HG02884 (cell line): Measurements from ENCODE around the gene LYRM7.
"Not testable (repeated sequence)": the region's sequence is repeated elsewhere in the genome, so short reads cannot be mapped to it uniquely, and the experiment has no call there.

Experiments
- ATAC-seq: cut with Tn5 transposase; IDR thresholded peaks from one replicate; pipeline ENCODE4 v1.9.1; 2021; ENCODE audit warnings: mild to moderate bottlenecking, moderate library complexity; ENCODE audit not compliant: unreplicated experiment

Gene LYRM7

DNA sequence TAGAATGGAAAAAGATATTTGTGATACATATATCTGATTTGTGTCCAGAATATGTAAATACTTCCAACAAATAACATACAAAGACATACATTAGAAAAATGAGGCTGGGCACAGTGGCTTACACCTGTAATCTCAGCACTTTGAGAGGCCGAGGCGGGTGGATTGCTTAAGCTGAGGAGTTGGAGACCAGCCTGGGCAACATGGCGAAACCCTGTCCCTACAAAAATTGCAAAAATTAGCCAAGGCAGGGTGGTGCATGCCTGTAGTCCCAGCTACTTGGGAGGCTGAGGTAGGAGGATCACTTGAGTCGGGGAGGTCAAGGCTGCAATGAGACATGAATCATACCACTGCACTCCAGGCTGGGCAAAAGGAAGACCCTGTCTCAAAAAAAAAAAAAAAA, 47.0 kb downstream of the LYRM7 start:
- ATAC-seq, result no peak

DNA sequence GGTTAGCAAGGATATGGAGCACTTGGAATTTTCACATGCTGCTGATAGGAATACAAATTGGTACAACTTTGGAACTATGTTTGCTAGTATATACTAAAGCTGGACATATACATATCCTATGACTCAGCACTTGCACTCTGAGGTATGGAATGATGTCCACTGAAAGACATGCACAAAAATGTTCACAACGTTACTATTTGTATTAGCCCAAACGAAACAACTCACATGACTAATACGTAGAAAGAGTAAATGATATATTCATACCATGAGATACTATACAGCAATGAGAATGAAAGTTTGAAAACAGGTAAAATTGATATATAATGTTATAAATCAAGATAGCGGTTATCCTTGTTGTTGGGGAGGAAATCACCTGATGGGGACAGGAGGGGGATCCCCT, 47.6 kb downstream of the LYRM7 start:
- ATAC-seq, result no peak

DNA sequence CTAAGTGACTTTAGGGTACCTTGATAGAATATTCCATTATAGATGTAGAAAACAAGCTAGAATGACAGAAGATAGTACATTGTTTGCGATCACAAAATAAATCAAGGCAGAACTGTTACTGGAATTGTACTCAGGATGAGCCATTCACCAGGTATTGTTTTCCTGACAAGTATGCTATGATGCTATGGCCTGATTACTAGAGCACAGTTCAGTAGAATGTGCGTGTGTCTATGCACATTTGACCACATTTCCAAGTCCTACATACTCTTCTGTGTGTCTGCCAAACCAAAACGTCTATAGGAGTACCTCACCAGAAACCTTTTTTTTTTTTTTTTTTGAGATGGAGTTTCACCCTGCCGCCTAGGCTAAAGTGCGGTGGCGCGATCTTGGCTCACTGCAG, 49.8 kb downstream of the LYRM7 start:
- ATAC-seq, result no peak

DNA sequence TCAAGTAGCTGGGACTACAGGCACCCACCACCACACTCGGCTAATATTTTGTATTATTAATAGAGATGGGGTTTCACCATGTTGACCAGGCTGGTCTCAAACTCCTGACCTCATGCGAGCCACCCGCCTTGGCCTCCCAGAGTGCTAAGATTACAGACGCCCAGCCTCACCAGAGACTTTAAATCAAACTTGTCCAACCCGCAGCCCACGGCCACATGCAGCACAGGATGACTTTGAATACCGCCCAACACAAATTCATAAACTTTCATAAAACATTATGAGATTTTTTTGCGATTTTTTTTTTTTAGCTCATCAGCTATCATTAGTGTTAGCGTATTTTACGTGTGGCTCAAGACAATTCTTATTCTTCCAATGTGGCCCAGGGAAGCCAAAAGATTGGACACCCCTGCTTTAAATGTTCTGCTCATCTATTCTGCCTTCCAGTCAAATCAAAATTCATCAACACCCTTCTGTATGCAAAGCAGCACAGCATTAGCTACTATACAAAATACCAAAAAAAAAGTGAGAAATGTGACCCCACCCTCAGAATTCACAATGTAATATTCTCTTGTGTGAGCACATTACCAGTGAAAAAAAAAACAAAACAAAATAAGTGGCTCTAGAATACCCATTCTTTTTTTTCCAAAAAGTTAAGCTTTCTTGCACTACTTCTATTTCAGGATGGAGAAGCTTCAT, 50.4 kb downstream of the LYRM7 start:
- ATAC-seq, result no peak

DNA sequence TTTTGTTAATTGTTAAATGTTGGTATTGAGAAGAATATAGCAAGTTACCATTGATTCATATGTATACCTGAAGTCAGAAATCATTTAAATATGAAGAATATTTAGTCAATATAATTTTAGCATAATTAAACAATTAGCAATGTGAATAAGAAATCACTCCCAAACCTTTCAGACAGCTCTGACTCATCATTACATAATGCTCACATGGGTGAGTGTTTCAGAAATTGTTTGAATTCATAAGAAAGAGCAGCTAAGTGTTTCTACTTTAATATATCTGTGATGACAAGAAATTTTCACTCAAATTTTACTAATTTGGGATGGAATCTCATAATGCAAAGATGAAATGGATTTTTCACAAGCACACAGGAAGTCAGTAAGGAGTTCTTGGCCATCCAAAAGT, 51.1 kb downstream of the LYRM7 start:
- no peak for ATAC-seq

DNA sequence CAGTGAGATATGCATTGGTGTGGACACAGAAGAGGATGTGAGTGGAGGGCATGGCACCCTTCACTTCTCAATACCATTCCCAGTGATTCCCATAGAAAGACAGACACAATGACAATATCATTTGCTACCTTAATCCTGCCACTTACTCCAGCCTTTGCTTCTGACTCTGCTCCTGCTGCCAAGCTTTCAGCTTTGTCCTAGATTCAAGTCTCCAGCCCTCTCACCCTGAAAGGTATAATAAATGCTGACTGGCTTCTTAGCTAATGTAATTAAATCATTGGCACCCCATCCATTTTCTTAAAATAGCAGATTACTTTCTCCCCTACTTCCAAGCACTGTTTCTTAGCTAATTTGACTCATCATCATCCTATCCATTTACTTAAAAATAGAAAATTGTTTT, 52.0 kb downstream of the LYRM7 start:
- no peak for ATAC-seq

DNA sequence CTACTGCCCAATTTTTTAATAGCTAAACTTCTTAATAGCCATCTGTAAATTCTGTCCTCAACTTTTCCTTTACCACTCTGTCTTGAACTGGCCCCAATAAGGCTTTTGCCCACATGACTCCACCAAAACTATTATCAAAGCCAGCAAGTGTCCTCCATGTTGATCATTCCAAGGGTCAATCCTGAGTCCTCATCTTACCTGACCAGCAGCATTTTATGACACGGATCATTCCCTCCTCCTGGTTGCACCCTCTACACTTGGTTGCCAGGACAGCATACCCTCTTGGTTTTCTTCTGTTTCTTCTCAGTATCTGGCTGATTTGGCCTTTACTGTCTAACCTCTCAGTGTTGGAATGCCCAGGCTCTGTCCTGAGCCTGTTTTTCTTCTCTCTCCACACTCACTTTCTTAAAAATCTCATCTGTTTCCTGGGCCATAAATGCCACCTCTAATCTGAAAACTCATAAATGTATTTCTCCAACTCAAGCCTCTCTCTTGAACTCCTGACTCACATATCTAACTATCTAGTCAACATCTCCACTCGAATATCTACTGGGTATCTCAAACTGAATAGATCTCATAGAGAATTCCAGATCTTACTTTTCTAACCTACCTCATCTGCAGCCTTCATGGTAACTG, 53.1 kb downstream of the LYRM7 start:
- ATAC-seq, result no peak

DNA sequence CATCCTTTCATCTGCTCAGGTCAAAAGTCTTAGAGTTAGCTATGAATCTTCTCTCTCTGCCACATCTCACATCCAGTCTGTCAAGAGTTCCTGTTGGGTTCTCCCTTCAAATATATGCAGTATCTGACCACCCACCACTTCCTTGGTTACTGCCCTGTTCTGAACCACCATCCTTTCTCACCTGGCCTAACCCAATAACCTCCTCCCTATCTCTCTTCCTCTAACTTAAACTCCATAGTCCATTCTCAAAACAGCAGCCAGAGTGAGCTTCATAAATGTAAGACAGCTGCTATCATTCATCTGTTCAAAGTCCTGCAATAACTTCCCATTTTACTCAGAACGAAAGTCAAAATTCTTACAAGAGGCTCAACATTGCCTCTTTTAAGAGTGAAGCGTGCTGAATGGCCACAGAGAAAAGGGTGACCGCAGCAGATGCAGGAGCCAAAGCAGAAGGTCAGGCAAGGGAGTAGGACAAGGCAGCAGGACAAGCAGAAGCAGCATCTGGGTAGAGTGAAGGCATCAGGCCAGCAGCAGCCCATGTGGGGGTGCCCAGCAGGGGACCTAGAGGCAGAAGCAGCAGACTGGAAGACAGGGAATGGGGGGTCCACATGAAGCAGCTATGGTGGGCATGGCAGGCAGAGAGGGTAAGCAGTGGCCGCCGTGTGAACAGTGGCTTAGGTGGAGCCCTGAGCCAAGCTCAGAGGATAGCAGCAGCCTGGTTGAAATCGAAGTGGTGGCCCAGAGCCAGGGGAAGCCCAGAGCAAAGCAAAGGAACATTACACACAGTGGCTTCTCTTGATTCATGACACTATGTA, 53.9 kb downstream of the LYRM7 start:
- peak; percentile 83 for ATAC-seq

DNA sequence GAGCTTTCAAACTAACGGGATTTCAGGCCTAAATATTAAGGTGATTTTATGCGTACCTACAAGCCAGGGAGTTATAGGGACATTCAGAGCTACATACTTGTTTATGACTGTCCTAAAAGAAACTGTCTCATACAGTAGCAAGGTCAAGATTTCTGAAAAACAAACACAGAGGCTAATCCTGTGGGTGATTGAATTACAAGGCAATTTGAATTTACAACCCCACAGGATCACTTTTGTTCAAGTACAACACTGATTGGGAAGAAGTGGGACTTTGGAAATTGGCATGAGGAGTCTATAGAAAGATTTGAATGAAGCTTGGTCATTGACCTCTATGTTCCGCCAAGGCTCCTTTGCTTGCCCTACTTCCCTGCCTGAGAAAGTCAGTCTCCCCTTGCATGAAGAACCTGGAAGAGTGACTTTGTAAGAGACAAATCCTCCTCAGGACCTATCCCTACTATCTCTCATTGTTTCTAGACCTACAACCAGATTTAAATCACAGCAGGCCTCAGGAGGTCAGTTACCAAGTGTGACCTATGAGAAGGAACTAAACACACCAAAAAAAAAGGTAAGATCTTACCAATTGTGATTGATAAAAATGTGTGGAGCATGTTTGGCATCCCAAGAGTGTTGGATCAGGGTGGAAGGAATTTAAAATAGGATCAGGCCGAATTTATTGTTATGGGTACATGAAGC, 54.7 kb downstream of the LYRM7 start:
- no peak for ATAC-seq

DNA sequence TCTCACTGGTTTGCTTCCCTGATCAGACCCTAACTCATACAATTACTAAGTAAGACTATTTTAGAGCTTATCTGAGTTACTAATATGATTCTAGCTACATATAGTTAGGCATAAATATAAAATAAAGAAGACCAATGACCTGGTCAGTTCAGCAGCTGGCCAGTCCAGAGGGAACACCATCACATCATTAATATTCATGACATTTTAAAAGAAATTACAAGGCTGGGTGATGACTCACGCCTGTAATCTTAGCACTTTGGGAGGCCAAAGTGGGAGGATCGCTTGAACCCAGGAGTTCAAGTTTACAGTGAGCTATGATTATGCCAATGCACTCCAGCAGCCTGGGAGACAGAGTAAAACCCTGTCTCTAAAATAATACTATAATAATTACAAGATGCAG, 56.2 kb downstream of the LYRM7 start:
- no peak for ATAC-seq

DNA sequence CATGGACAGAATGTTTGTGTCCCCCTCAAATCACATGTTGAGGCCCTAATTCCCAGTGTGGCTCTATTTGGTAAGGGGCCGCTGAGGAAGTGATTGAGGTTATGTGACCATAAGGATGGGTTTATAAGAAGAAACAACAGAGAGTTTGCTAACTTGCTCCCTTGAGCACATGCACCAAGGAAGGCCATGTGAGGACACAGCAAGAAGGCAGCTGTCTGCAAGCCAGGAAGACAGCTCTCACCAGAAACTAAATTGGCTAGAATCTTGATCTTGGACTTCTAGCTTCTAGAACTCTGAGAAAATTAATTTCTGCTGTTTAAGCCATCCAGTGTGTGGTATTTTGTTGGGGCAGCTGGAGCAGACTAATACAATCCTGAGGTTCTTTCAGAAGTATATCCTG, 57.9 kb downstream of the LYRM7 start:
- ATAC-seq, result no peak

DNA sequence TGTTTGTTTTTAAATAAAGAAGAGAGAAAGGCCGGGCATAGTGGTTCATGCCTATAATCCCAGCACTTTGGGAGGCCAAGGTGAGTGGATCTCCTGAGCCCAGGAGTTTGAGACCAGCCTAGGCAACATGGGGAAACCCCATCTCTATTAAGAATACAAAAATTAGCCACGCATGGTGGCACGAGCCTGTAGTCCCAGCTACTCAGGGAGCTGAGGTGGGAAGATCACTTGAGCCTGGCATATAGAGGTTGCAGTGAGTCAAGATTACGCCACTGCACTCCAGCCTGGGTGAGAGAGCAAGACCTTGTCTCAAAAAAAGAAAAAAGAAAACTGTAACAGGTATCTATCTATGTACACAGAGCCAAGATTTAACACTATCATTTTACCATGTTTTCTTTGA, 58.9 kb downstream of the LYRM7 start:
- no peak for ATAC-seq

DNA sequence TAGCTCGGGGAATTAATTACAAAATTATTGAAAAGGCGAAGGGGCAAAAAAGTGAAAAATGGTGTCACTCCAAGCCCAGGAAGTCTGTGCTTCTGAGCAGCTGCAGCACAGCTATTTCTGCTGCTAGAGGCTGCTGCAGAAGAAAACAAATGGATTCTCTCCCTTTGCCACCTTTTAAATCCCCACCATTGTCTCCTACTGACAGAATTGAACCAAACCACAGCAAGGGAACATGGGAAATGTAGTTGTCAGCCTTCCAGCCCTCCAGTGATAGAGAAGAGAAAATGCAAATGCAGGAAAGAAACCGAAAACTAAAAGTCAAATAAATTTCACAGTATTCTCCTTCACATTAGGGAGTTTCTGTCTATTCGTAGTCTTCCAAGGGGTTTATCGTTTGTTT, 59.7 kb downstream of the LYRM7 start:
- ATAC-seq, result peak; percentile 50

DNA sequence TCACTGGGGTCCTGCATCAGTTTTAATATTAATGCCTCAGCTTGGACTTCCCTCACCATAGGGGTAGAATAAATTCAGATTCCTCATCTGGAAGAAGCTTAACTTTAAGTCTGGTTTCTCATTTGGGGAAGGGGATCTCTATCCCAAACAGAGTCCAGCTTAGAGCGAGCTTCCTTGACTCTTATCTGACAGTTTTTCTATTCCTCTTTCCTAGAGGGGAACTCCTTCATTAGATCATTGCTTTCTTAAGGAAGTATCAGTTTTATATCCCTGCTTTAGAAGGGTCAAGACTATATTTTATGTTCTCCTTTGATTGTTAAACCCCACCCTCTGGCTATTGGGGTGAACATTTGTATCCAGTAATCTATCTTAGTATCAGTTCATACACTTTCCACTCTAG, 68.9 kb downstream of the LYRM7 start:
- ATAC-seq, result no peak

DNA sequence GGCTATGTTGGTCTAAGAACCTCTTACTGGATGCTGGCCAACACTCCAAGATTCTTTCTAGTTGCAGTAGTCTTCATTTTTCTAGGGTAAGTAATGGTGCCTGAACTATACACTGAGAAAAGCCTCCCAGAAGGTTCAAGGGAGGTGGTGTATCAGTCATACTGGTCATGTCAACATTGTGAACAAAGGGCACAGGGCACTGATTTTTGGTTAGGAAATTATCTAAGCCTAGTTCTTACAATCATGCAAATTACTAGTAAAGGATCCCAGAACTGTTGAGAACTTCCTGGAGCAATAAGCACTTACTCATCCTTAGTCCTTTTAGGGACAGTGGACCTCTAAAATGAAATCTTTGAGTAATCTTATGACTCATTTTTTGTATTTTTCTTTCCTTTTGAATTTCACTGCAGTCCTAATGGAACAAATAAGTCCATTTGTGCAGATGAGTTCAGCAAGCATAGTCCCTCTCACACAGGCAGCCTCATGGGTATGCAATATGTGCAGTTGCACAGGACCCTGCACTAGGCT, 72.0 kb downstream of the LYRM7 start:
- peak; percentile 55 for ATAC-seq

DNA sequence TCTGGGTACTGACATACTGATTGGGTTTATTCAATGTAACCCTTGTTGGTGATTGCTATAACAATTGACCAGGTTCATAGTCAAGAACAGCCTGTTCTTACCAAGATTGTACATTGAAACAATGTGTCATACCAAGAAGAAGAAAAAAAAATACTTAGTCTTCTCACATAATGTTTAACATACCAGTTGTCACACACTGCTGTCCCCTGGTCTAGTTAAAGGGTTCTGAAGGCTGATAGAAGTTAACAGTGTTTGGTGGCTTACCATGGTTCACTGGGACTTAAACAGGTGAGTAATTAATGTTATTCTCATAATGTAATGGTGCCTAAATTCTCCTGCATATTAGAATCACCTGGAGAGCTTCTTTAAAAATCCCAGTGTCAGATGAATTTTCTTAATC, 74.6 kb downstream of the LYRM7 start:
- ATAC-seq, result no peak

DNA sequence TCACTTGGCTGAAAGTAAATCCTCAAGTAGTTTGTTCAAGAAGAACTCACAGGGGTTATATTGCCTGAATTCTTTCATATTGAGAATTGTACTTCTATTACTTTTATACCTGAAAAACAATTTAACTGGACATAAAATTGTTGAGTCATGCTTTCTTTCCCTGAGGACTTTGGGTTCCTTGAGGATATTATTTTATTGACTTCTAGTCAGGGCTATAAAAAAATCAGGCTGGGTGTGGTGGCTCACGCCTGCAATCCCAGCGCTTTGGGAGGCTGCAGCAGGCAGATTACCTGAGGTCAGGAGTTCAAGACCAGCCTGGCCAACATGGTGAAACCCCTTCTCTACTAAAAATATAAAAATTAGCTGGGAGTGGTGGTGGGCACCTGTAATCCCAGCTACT, 75.2 kb downstream of the LYRM7 start:
- no peak for ATAC-seq

DNA sequence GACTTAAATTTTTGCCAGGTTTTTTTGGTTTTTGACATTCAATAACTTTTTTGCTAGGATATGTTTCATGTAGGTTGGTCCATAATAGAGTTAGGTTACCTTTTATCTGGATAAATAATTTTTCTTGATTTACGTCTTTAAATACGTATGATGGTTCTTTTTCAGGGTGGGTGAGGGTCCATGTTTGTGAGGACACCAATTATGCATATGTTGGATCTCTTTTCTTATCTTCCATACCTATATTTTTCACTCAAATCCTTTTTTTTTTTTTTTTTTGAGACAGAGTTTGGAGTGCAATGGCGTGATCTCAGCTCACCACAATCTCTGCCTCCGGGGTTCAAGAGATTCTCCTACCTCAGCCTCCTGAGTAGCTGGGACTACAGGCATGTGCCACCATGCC, 75.8 kb downstream of the LYRM7 start:
- no peak for ATAC-seq

DNA sequence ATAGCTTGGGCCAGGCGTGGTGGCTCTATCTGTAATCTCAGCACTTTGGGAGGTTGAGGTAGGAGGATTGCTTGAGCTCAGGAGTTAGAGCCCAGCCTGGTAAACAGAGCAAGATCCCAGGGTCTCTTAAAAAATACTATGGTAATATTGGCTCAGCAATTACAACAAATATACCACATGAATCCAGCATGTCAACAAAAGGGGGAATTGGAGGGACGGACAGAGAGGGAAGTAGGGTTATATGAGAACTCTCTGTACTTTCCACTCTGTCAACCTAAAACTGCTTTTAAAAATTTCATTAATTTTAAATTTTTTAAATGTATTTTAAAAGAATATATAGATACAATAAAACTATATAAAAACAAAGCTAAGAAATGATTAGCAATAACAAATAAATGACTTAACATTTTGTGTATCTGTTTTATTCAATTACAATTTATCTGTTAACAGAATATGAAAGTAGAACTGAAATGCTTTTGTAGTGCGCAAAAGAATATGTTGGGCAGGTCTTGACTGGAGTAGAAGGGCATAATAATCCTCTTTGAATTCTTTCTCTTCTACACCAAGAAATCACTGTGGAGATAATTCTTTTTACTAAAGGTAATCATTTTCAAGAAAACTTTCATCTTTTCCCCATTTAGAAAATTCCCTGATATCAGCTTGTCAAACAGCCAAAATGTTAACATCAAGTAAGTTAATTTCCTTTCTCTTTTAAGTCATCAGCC, 80.2 kb downstream of the LYRM7 start:
- ATAC-seq, result no peak

DNA sequence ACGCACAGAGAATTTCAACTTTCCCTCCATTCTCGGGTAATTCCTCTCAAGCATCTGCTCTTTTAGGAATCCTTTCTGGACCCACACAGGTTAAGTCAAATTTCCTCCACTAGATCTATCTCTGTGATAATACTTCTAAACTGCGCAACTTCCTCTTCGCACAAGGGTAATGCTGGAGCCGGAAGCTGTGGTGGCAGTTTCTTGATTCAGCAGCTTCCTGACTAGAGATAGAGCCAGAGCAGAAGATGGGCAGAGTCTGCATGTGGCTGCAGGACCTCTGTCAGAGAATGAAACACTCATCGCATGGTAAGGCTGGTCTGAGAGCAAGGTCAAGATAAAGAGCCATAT, 82.1 kb downstream of the LYRM7 start:
- peak; percentile 83 for ATAC-seq

DNA sequence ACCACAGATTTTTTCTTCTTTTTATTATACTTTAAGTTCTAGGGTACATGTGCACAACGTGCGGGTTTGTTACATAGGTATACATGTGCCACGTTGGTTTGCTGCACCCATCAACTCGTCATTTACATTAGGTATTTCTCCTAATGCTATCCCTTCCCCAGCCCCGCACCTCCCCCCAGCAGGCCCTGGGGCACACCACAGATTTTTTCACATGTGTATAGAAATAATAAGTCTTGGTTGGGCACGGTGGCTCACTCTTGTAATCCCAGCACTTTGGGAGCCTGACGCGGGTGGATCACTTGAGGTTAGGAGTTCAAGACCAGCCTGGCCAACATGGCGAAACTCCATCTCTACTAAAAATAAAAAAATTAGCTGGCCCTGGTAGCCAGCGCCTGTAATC, 83.3 kb downstream of the LYRM7 start:
- not testable (repeated sequence) for ATAC-seq
